ENCODE results near the gene BMI1. TPM values are rescaled to one million over a fixed set of nuclear protein-coding genes. Genes with fewer than 3 reads are reported as not detected.

The BMI1 gene
- total and polyA plus RNA-seq, 2 donors (not counting 1 experiment from before 2014, with no cell fraction given) = 18.0 to 83.8 TPM

- H3K27ac ChIP-seq (ENCODE audit: low read length in 2 of 2) = no peak overlapping the region
- ATAC-seq (ENCODE audit: low read depth) (no peak), DNase-seq (peak; percentile 49)
- peaks cover 2% of the 10 kb centered on the region for H3K9me3 Mint-ChIP-seq (ENCODE audit: insufficient read depth)
- no peaks in the 10 kb centered on the region for H3K79me2 ChIP-seq (ENCODE audit: control insufficient read depth, insufficient read depth, low read length)
- no peak overlapping the region for H3K9ac ChIP-seq (ENCODE audit: low read length)
- H3K36me3 ChIP-seq (replicated peaks in 1 of 2; ENCODE audit: control extremely low read depth in 1 of 2, control insufficient read depth in 1 of 2, extremely low read depth in 1 of 2, insufficient read depth in 2 of 2, low read length in 1 of 2) = no peaks in the 10 kb centered on the region
- 83% methylated on average over 1 of the region's 8 CpGs for WGBS (ENCODE audit: insufficient coverage)
- peak overlapping the region; percentile 50 for H3K4me3 Mint-ChIP-seq
- H3K27ac Mint-ChIP-seq = peak overlapping the region; percentile 75
- no peak overlapping the region for H2AFZ ChIP-seq (ENCODE audit: insufficient read depth, low read depth, low read length, poor library complexity, severe bottlenecking)
- peaks cover 8 to 14% (median 11%) of the 10 kb centered on the region in 3 donors for H3K9me3 ChIP-seq (ENCODE audit: control extremely low read depth in 1 of 3, control insufficient read depth in 2 of 3, insufficient read depth in 1 of 3, low read length in 2 of 3)
- no peaks in the 10 kb centered on the region for H4K20me1 ChIP-seq (ENCODE audit: control insufficient read depth, insufficient read depth, low read length, poor library complexity, severe bottlenecking)
- H3K4me1 ChIP-seq (ENCODE audit: control insufficient read depth in 2 of 2, insufficient read depth in 2 of 2, low read length in 2 of 2) = peaks cover 17 to 32% of the 10 kb centered on the region in 2 donors
- ChIA-PET CTCF (interaction anchor here (0.8 to 1.4 kb wide), 2 partner anchors 352 to 828 kb away, joined by 4 read pairs; no protein-coding TSS in a partner anchor), POLR2A (no interaction called here)
- peak overlapping the region in 1 of 5 experiments; percentile 4 for H3K4me3 ChIP-seq (ENCODE audit: control extremely low read depth in 1 of 5, extremely low read depth in 1 of 5, insufficient read depth in 1 of 5, low read depth in 2 of 5, low read length in 4 of 5)
- TF ChIP-seq CTCF (IDR thresholded peaks at IDR 0.05) (no peak), EZH2 (IDR thresholded peaks at IDR 0.05; ENCODE audit: borderline replicate concordance, insufficient read depth, low read depth, low read length, poor library complexity, severe bottlenecking) (no peak)
- peaks cover 21% of the 10 kb centered on the region for H3K4me1 Mint-ChIP-seq
- H3K4me2 ChIP-seq (replicated peaks; ENCODE audit: low read depth, low read length, poor library complexity, severe bottlenecking) = no peak overlapping the region
- intact Hi-C loops (cut with micrococcal nuclease) = loop anchor here (5.0 kb wide), 1 partner anchor 641 kb away; no protein-coding TSS in a partner anchor
- peaks cover 11 to 64% (median 51%) of the 10 kb centered on the region in 4 experiments for H3K27me3 ChIP-seq (replicated peaks in 1 of 4; ENCODE audit: control extremely low read depth in 1 of 4, control insufficient read depth in 3 of 4, insufficient read depth in 4 of 4, low read length in 3 of 4)
- peaks cover 47% of the 10 kb centered on the region for H3K27me3 Mint-ChIP-seq
These were observed 25.3 kb downstream of the BMI1 start for GRCh38 chr10:22346096-22346661.

- ChIA-PET POLR2A (interaction anchor here (0.7 kb wide), 1 partner anchor 10 kb away, joined by 3 read pairs; no protein-coding TSS in a partner anchor), CTCF (interaction anchor here (0.7 kb wide), 1 partner anchor 11 kb away, joined by 4 read pairs; no protein-coding TSS in a partner anchor)
- H3K79me2 ChIP-seq (ENCODE audit: control insufficient read depth, insufficient read depth, low read length) = no peaks in the 10 kb centered on the region
- H3K4me3 ChIP-seq (ENCODE audit: control extremely low read depth in 1 of 5, extremely low read depth in 1 of 5, insufficient read depth in 1 of 5, low read depth in 2 of 5, low read length in 4 of 5) = no peak overlapping the region
- Mint-ChIP-seq H3K27ac (no peak overlapping the region), H3K27me3 (peaks cover 24% of the 10 kb centered on the region), H3K4me1 (peaks cover 5% of the 10 kb centered on the region), H3K9me3 (ENCODE audit: insufficient read depth) (peaks cover under 1% of the 10 kb centered on the region), H3K4me3 (no peak overlapping the region)
- no peaks in the 10 kb centered on the region for H4K20me1 ChIP-seq (ENCODE audit: control insufficient read depth, insufficient read depth, low read length, poor library complexity, severe bottlenecking)
- DNase-seq (no peak), ATAC-seq (ENCODE audit: low read depth) (no peak)
- no peak overlapping the region for H3K9ac ChIP-seq (ENCODE audit: low read length)
- WGBS (ENCODE audit: insufficient coverage) = no CpG with 5 or more reads among the region's 1 CpG
- H3K27me3 ChIP-seq (replicated peaks in 1 of 4; ENCODE audit: control extremely low read depth in 1 of 4, control insufficient read depth in 3 of 4, insufficient read depth in 4 of 4, low read length in 3 of 4) = peaks cover 10 to 29% (median 23%) of the 10 kb centered on the region in 4 experiments
- no peak overlapping the region for H2AFZ ChIP-seq (ENCODE audit: insufficient read depth, low read depth, low read length, poor library complexity, severe bottlenecking)
- peaks cover 6 to 14% (median 8%) of the 10 kb centered on the region in 3 donors for H3K9me3 ChIP-seq (ENCODE audit: control extremely low read depth in 1 of 3, control insufficient read depth in 2 of 3, insufficient read depth in 1 of 3, low read length in 2 of 3)
- no peak overlapping the region for H3K27ac ChIP-seq (ENCODE audit: low read length in 2 of 2)
- TF ChIP-seq EZH2 (IDR thresholded peaks at IDR 0.05; ENCODE audit: borderline replicate concordance, insufficient read depth, low read depth, low read length, poor library complexity, severe bottlenecking) (no peak), CTCF (IDR thresholded peaks at IDR 0.05) (no peak)
- intact Hi-C loops (cut with micrococcal nuclease) = loop anchor here (5.0 kb wide), 1 partner anchor 638 kb away; no protein-coding TSS in a partner anchor
- H3K4me2 ChIP-seq (replicated peaks; ENCODE audit: low read depth, low read length, poor library complexity, severe bottlenecking) = no peak overlapping the region
- no peaks in the 10 kb centered on the region for H3K36me3 ChIP-seq (replicated peaks in 1 of 2; ENCODE audit: control extremely low read depth in 1 of 2, control insufficient read depth in 1 of 2, extremely low read depth in 1 of 2, insufficient read depth in 2 of 2, low read length in 1 of 2)
- H3K4me1 ChIP-seq (ENCODE audit: control insufficient read depth in 2 of 2, insufficient read depth in 2 of 2, low read length in 2 of 2) = peaks cover 10 to 12% of the 10 kb centered on the region in 2 donors
These were observed 28.9 kb downstream of the BMI1 start for GRCh38 chr10:22349755-22350154.

Data from B cell (primary cell).